Measurements from ENCODE around the gene QSER1.

DNA sequence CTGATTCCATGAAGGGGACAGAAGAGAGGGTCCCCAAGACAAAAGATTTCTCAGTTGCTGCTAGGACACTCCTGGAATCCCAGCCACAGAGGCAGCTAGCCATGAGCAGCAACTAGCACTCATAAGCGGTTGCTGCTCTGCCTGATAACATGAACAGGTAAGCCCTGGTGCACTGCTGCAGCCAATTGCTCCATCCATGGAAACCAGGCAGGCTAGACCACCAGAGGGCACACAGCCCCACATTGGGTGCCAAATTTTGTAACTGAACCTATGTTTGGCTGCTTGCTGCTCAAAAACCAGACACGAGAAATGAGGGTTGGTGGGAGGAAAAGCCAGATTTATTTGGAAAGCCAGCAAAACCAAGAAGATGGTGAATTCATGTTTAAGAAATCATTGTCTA is 21.9 kb upstream of the QSER1 start:
- TF ChIP-seq SUZ12 (IDR thresholded peaks at IDR 0.05) (no peak), FOXA1 (IDR thresholded peaks at IDR 0.05) (no peak), ARNT (IDR thresholded peaks at IDR 0.05) (no peak), SP1 (IDR thresholded peaks at IDR 0.05) (no peak), FOXM1 (IDR thresholded peaks at IDR 0.05; ENCODE audit: borderline replicate concordance) (no peak), BHLHE40 (IDR thresholded peaks at IDR 0.05; ENCODE audit: borderline replicate concordance) (no peak)

All from HEK293T (cell line).